ENCODE results near the gene PGM1. TPM values are rescaled to one million over a fixed set of nuclear protein-coding genes. Genes with fewer than 3 reads are reported as not detected.

Gene PGM1
- total and polyA plus RNA-seq, 2 of the 13 experiments (the other 11 are each of a cell fraction or from before 2014, with no cell fraction given), result 51.6 to 105 TPM

- 93% methylated on average over 4 of the region's 4 CpGs for WGBS (ENCODE audit: low lambda C conversion rate)
- Histone ChIP-seq H3K9ac (ENCODE audit: insufficient read depth, low read depth, low read length) (no peak overlapping the region), H3K27me3 (ENCODE audit: control insufficient read depth in 1 of 2, insufficient read depth in 2 of 2, low read length in 2 of 2) (no peaks in the 10 kb centered on the region), H3K36me3 (replicated peaks in 1 of 2; ENCODE audit: control insufficient read depth in 1 of 2, insufficient read depth in 2 of 2, low read length in 2 of 2) (peaks cover 4 to 17% of the 10 kb centered on the region in 2 experiments), H3K4me3 (replicated peaks in 1 of 3; ENCODE audit: insufficient read depth in 1 of 3, low read depth in 2 of 3, low read length in 3 of 3) (no peak overlapping the region), H3K27ac (ENCODE audit: extremely low read length, insufficient read depth, low read length) (no peak overlapping the region), H4K20me1 (ENCODE audit: insufficient read depth, low read length) (no peaks in the 10 kb centered on the region), H3K4me1 (ENCODE audit: insufficient read depth, low read length) (peaks cover 47% of the 10 kb centered on the region), H3K4me2 (ENCODE audit: low read depth, low read length) (no peak overlapping the region), H2AFZ (ENCODE audit: low read length) (no peak overlapping the region), H3K79me2 (ENCODE audit: insufficient read depth, low read length) (peaks cover 60% of the 10 kb centered on the region), H3K9me3 (ENCODE audit: low read length) (no peaks in the 10 kb centered on the region)
- no peak for FAIRE-seq
- in situ Hi-C loops (cut with HindIII; ENCODE audit: extremely low pct_ligation_motif_present, low pct_unique_long_range_greater_than_20kb) (loop anchor here (25.0 kb wide), 1 partner anchor 288 kb away; no protein-coding TSS in a partner anchor), intact Hi-C loops (cut with micrococcal nuclease; ENCODE audit: unreplicated experiment) (no loop called here)
- ATAC-seq, result no peak
- ChIA-PET POLR2A (no interaction called here), CTCF (ENCODE audit: low intra/inter-chr PET ratio, low total read pairs) (no interaction called here)
- BruUV-seq (replicated peaks), result no TSS peak
- TF ChIP-seq HDAC6 (IDR thresholded peaks at IDR 0.05; ENCODE audit: low read depth, low read length) (no peak), RBFOX2 (IDR thresholded peaks at IDR 0.05; ENCODE audit: low read depth, low read length) (no peak), RBM22 (optimal IDR thresholded peaks at IDR 0.05; ENCODE audit: low read length) (peak; percentile 73), SP2 (CRISPR knock-in tag; IDR thresholded peaks at IDR 0.05) (no peak), ZNF431 (CRISPR knock-in tag; IDR thresholded peaks at IDR 0.05; ENCODE audit: borderline replicate concordance, low read depth) (no peak), CREB1 (IDR thresholded peaks at IDR 0.05) (no peak), CREB1 (CRISPR knock-in tag; IDR thresholded peaks at IDR 0.05) (0 out of 2 replicates have a peak, but pooled peaks have one; percentile 21)
- no peak for DNase-seq (ENCODE audit: low spot score)
Observed at GRCh38 chr1:63623952-63624351, 30.7 kb downstream of the PGM1 start.

- Histone ChIP-seq H3K79me2 (ENCODE audit: insufficient read depth, low read length) (peaks cover 51% of the 10 kb centered on the region), H3K9me3 (ENCODE audit: low read length) (no peaks in the 10 kb centered on the region), H3K4me3 (replicated peaks in 1 of 3; ENCODE audit: insufficient read depth in 1 of 3, low read depth in 2 of 3, low read length in 3 of 3) (no peak overlapping the region), H3K4me2 (ENCODE audit: low read depth, low read length) (no peak overlapping the region), H3K36me3 (replicated peaks in 1 of 2; ENCODE audit: control insufficient read depth in 1 of 2, insufficient read depth in 2 of 2, low read length in 2 of 2) (peaks cover 8 to 24% of the 10 kb centered on the region in 2 experiments), H2AFZ (ENCODE audit: low read length) (no peak overlapping the region), H3K27me3 (ENCODE audit: control insufficient read depth in 1 of 2, insufficient read depth in 2 of 2, low read length in 2 of 2) (no peaks in the 10 kb centered on the region), H3K9ac (ENCODE audit: insufficient read depth, low read depth, low read length) (no peak overlapping the region), H4K20me1 (ENCODE audit: insufficient read depth, low read length) (no peaks in the 10 kb centered on the region), H3K27ac (ENCODE audit: extremely low read length, insufficient read depth, low read length) (no peak overlapping the region), H3K4me1 (ENCODE audit: insufficient read depth, low read length) (peaks cover 47% of the 10 kb centered on the region)
- TF ChIP-seq TEAD3 (CRISPR knock-in tag; optimal IDR thresholded peaks at IDR 0.05; ENCODE audit: borderline replicate concordance) (peak; percentile 23), HIVEP1 (CRISPR knock-in tag; IDR thresholded peaks at IDR 0.05) (no peak)
- ATAC-seq, result 0 out of 3 replicates have a peak, but pooled peaks have one; percentile 47
- in situ Hi-C loops (cut with HindIII; ENCODE audit: extremely low pct_ligation_motif_present, low pct_unique_long_range_greater_than_20kb) (loop anchor here (25.0 kb wide), 1 partner anchor 287 kb away; no protein-coding TSS in a partner anchor), intact Hi-C loops (cut with micrococcal nuclease; ENCODE audit: unreplicated experiment) (no loop called here)
- 91% methylated on average over 1 of the region's 1 CpG for WGBS (ENCODE audit: low lambda C conversion rate)
- CTCF ChIA-PET (ENCODE audit: low intra/inter-chr PET ratio, low total read pairs), result no interaction called here
- DNase-seq (ENCODE audit: low spot score), result no peak
- no peak for FAIRE-seq
- POLR2A ChIA-PET, result interaction anchor here (1.2 kb wide), 1 partner anchor 16 kb away, joined by 3 read pairs; no protein-coding TSS in a partner anchor
- no TSS peak for BruUV-seq (replicated peaks)
Observed at GRCh38 chr1:63624911-63625310, 31.7 kb downstream of the PGM1 start.

Measured in HepG2 (cell line).